Occipital lobe (tissue), 2 donors: ENCODE results near the gene ONECUT3. TPM values are rescaled to one million over a fixed set of nuclear protein-coding genes. Genes with fewer than 3 reads are reported as not detected.

ENCODE experiments used
- DNase-seq: peaks from one replicate; lab custom pipeline; 2025; lab: John Stamatoyannopoulos, UW
- total RNA-seq: library from RNA; depleted of rRNA; stranded (reverse); fragments of >200 nt; gene quantifications from one replicate; pipeline ENCODE4 v1.2.3, GENCODE V29; 2014

Gene ONECUT3
- total RNA-seq, 1 donor from 2014 or later: not detected

- DNase-seq: no peak
These were observed 13.2 kb upstream of the ONECUT3 start for GRCh38 chr19:1739960-1740629.

DNA sequence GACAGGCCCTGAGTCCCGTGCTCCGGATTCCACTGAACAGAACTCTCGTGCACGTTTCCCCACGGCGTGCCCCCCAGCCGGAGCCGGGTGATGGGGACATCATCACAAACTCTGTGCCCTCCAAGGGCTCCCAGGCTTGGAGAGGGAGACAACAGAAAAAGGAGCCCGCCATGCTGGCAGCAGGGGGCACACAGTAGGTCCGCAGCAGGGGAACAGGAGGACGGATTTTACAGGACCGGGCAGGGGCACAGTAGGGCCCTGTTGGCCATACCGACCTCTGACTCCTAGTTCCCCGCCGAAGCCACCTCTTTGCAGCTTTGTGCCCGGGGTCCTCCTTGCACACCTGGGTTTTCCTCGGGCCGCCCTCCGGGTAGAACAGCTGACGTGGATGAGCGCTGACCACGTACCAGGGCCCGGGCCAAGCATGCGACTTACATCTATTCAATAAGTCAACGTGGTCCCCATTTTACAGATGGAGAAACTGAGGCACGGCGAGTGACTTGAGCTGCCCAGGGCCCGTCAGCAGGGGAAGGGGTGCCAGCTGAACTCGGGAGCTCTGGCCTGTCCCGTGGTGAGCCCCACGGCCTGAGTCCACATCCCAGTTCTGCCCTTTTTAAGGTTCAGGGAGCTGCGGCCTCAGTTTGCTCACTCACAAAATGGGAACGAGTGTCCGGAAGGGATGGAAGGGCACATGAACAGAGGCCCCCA lies 10.2 kb upstream of the ONECUT3 start:
- DNase-seq: no peak

- no peak for DNase-seq
These were observed 9.1 kb upstream of the ONECUT3 start for GRCh38 chr19:1744133-1744665.

- DNase-seq: no peak
These were observed 8.3 kb upstream of the ONECUT3 start for GRCh38 chr19:1744822-1745563.

DNA sequence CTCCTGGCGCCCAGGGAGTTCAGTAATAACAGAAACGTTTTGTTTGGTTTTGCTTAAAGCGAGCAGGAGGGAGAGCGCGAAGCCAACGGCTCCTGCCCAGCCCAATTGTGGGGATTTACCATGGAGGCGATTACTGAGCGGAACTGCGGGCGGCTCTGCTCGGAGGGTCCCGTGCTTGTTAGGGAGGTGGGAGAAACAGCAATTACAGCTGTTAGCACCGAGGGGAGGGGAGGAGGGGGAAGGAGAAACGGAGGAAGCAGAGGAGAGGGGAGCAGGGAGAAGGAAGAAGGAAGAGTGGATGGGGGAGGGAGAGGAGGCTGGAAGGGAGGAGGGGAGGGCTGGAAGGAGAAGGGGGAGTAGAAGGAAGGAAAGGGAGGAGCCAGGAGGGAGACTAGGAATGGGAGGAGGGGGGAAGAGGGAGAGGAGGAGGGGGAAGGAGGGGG lies 7.7 kb upstream of the ONECUT3 start:
- no peak for DNase-seq

GRCh38 chr19:1746401-1747284 lies 6.7 kb upstream of the ONECUT3 start:
- no peak for DNase-seq

GRCh38 chr19:1747285-1748114 lies 5.8 kb upstream of the ONECUT3 start:
- DNase-seq: no peak

DNA sequence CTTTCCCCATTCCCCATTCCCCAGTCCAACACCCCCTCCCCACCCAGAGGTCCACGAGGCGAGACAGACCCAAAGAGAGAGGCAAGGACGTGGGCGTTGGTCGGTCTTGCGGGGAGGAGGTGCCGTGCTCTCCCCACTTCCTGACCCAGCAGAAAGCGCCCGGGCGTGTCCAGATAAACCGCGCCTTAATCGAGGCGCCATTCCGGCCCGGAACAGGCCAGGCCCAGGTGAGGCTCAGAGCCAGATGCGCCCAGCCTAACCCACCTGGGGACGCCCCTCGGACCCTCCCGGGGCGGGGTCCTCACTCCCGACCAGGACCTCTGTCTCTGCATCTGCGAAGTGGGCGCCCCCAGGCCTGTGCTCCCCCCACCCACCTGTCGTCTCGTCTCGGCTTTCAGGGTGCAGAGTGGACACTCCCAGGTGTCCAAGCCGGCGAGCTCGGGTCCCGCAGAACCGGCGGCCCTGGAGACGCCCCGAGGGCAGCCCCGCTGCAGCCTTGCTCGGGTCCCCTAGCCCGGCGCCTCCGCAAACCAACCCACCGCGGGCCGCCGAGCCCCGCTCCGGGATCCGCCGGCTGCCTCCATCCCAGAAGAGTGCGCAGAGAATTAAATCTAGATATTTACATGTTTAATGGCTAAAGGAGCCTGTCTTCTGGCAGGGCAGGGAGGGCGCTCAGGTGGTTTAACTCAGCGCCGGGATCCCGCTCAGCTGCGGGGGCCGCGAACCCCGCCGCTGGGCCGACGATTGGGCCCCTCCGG lies 5.0 kb upstream of the ONECUT3 start:
- DNase-seq: no peak

DNA sequence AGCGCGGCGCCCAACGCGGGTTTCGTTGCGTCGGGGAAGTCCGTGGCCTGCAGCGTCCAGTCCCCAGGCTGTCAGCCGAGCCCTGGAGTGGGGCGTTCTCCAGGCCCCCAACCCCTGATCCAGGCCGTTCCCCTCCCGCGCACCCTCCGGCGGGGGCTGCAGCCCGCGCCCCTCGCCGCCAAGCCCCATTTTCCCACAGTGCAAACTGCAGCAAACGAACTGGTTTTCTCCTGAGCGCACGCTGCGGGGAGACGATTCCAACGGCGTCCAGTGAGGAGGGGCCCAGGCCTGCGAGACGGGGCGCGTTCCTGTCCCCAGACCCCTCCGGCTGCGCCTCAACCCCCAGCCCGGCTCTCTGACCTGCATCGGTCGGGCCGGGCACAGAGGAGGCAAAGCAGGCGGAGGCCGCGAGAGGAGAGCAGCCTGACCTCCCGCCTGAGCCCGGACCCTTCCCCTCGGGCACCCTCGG lies 4.4 kb upstream of the ONECUT3 start:
- no peak for DNase-seq

DNA sequence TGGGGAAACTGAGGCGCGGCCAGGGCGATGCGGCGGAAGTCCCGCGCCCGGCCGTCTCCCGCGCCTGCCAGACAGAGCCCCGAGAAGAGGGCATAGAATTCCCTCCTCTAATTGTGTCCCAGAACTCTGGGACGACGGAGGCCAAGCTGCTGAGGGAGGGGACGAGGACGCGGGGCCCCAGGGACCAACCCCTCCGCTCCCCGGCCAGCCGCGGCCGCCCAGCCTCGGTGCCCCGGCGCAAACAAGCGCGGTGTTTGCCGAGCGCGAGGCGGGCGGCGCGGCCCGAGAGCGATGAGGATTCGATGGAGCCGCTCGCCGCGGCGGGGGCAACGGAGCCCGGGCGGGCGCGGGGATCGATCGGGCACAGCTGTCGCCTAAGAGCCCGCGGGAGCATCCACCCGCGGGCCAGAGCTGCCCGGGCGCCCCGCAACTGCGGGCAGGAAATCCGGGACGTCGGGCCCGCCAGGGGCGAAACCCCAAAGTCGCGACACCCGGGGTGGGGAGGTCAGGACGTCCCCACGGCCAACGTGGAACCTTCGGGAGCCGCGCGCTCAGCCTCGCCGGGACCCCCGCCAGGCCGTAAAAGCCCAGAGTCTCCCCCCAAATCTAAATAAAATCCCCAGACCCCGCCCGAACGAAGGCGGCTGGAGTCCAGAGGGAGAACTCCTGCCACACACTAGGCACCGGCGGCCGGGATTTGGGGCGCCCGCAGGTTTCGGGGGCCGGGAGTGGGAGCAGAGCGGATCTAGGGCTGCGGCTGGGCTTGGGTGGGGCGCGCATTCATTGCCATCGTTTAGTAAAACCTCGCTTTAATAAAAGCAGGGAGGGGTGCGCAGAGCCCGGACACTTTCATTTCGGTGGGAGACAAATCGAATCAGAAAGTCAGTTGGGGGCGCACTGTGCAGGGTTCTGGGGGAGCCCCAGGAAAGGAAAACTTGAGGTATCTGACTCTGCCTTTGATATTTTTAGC lies 3.6 kb upstream of the ONECUT3 start:
- no peak for DNase-seq

DNA sequence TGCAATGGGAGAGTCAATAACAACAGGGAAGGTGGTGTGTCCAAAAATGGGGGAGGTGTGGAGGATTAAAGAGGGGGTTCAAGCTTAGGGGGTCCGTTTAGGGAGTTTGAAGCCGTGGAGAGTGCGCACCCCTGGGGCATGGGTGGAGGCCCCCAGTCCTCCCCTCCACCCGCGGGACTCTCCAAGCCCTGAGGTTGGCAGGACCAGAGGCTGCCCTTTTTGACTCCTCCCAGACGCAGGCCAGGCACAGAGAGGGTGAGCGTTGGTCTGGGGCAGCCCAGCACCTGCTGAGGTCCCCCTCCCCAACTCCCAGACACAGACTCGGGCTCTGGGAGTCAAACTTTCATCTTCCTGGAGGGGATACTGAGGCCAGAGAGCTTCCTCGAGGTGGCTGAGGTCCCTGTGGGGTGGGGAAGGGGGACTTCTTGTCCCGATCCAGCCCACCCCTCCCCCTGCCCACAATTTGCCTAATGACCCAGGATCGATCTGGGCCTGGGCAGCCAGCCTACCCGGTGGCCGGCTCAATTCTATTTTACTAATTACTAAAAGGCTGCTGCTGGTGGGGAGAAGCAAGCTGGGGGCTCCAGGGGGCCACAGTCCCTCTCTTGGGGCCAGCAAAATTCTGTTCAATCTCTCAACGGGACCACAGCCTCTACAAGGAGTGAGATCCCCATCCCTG lies 2.8 kb upstream of the ONECUT3 start:
- no peak for DNase-seq

- no peak for DNase-seq
These were observed 1.8 kb upstream of the ONECUT3 start for GRCh38 chr19:1751367-1752008.

- no peak for DNase-seq
These were observed 1.1 kb upstream of the ONECUT3 start for GRCh38 chr19:1752009-1752756.

- DNase-seq: no peak
These were observed 821 bp downstream of the ONECUT3 start for GRCh38 chr19:1754018-1754635.

- DNase-seq: no peak
These were observed 1.5 kb downstream of the ONECUT3 start for GRCh38 chr19:1754636-1755466.
